Stimulated activated CD8-positive, alpha-beta memory T cell treated with anti-CD3 and anti-CD28 coated beads, Interleukin-15, amount 100 ng/mL, for 4 hours (primary cell): ENCODE results near the gene OAF.

Source experiments
- DNase-seq, 2 donors: peaks; one replicate each; pipeline ENCODE4 v3.0.0-alpha.2; 2020; ENCODE audit warnings: low read depth in 2 of 2

Gene OAF

DNA sequence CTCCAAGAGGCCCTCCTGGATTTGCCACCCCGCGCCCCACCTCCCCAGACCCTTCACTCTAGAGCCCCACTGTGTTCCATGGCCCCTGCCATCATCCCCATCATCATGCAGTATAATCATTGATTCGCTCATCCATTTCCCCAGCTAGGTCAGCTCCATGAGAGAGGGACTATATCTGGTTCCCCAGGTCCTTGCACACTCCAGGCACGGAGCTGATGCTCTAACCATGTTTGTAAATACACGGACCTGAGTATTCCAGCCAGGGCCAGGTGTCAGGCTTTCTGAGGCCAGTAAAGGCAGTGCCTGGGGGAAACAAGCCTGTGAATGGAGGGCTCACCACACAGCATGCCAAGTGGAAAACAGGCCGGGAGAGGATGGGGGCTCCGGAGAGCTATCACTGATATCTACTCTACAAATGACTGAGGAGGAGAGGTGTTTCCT lies 27.1 kb upstream of the OAF start:
- no peak for DNase-seq

DNA sequence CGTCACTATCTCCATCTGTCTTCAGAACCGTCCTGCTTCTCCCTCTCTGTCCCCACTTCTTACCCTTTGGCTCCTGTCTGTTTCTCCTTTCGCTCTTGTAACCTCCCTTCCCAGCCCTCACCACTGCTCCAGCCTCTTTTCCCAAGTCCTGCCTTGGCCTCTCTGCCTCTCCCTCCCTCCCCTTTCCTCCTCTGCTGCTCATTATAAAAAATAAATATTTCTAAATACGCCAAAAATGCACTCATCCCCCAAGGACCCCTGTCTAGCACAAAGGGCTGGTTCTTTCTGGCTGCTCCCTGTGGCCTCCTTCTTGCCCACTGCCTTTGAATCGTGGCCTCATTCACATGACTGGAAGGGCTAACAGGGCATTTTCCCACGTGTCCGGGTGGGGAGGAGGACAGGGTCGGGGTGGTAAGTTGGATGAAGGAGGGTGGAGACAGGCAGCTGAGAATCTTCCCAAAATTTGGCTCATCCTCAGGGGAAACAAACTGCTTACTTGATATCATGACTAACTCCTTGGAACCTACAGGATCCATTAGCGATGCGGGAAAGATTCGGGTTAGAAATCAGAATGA lies 26.4 kb upstream of the OAF start:
- no peak for DNase-seq

DNA sequence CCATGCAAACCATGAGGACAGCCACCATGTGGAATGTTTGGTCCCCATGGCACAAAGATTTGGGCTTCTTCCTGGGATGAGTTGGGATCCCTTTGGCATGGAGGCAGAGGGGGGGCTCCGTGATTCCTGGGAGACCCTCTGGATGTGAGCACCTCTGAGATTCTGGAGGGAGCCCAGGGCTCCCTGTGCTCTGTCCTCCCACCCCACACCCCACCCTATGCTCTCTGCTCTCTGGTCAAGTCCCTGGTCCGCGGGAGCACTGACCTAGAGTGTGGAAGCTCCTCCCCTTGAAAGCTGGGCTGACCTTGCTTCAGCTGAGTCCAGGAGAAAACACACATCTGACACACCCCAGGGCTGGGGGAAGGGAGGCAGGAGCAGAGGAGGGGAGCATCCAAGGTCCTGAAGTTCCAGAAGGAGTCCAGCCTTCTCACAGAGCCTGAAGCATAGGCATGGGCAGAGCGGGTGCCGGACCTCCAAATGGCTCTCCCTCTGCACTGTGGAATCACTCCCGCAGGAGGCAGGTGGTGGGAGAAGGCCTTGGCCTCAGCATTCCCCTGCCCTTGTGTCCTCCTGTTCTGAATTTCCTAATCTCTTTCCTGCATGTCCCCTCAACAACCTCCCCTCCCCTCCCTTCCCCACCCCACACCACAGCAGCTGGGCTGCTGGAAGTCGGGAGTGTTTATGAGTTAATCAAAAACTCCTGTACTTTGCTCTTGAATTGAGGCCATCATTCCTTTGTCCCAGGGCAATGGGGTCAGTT lies 25.7 kb upstream of the OAF start:
- DNase-seq, result no peak

DNA sequence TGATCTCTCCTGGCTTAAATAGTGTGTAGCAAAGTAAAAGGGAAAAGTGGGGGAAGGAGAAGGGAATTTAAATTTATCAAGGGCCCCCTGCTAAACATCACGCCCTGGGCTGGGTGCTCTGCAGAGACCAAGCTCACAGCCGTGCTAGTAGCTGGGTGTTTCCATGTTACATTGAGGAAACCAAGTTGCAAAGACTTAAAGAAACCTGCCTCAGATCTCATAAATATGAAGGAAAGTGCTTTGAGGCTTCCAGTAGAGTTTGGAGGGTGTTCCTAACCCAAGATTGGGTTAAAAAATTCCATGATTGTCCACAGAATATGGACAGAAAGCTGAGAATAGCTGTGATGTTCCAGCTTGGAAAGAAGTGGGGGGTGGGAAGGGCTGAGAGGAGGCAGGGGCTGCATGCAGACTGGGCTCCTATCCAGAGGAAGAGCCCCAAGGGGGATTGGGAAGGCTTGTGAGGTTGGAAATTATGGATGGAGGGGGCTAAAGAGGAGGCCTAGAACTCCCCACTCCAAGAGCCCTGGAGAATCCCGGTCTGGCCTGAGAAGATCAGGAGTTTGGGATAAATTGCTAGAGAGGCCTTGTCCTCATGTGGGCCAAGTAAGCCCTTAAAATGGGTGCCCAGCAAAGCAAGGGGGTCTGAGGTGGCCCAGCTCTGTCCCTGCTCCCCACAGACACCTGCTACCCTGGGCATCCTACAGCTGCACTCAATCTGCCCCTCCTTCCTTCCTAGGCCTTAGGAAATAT lies 25.0 kb upstream of the OAF start:
- no peak for DNase-seq

DNA sequence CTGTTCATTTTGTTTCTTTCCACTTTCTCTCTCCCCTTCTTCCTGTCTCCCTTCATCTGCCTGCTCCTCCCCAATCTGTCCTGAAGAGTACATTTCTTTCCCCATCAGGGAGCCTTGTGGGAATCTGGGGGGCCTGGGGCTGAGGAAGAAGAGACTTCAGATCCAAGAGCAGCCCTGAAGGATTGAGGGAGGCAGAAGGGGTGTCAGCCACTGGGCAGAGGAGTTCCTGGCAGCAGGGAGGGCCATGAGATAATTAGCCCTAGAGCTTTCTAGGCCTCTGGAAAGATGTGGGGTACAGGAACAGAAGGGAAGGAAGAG lies 24.4 kb upstream of the OAF start:
- no peak for DNase-seq

DNA sequence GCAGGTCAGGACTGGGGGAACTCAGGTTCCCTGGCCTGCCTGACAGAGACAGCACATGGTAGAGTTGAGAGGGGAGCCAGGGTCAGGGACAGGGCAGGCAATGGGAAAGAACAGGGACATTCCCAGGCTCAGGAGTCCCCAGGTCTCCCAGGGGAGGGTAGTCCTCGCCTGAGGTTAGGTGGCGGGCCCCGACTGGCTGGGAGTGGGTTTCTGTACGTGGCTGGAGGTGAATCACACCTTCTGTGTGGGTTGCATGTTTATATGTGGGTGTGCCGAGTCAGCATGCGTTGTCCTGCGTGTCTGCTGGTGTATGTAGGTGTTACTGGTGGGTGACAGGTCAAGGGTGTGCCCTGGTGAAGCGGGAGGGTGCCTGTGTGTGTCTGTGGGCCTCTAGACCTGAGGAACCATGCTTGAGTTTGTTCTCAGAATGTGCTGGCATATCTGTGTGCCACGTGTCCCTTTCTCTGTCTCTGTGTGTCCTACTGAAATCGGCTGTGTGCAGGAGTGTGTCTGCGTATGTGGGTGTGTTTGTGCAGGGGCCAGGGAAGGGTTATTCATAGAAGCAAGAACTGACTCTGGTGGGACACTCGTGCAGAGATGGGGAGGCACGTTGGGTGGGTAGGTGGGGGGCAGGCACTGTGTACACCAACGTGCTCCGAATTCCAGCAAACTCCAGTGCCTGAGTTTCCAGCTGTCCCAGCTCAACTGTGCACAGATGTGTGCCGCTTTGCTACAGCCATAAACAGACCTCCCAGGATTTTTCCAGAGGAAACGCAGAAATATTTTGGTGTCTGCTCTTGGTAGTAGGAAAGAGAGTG lies 23.8 kb upstream of the OAF start:
- DNase-seq, result no peak

DNA sequence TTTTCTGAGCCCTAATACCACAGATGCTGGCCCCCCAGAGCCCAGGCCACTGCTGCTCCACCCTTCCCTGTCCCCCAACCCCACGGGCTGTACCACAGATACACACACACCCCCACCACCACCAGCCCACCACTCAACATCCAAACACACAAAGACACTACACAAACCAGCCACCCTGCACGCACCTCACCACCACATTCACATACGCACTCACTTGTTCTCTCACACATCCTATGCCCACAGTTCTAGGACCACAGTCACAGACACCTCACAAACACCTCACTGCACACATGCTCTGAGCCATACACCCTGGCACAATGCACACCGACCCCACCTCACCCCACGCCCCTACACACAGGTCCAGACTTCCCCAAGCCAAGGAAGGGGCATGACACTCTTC lies 22.5 kb upstream of the OAF start:
- no peak for DNase-seq

DNA sequence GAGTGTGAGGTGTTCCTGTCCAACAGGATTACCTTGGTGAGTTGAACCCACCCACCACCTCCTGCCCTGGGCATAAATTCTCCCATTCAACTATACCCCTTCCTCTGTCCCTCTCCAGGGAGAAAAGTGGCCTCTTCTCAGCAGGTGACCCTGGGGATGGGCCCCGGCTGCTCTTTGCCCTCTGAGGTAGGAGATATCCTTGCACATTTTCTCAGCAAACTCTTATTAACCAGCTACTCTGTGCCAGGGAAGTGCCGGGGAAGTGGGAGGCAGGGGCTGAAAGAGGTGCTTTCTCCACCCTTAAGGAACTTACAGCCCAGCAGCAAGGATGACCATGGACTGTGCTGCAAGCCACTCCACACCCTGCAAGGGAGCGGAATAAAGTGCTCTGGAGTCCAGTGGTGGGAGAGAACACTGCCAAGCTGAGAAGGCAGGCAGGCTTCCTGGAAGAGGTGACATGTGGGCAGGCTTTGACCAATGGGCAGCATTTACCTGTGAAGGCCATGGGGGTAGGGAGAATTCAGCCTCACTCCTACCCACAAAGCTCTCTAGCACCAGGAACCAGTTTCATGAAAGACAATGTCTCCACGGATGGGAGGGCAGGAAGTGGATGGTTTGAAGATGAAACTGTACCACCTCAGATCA lies 21.9 kb upstream of the OAF start:
- no peak for DNase-seq

DNA sequence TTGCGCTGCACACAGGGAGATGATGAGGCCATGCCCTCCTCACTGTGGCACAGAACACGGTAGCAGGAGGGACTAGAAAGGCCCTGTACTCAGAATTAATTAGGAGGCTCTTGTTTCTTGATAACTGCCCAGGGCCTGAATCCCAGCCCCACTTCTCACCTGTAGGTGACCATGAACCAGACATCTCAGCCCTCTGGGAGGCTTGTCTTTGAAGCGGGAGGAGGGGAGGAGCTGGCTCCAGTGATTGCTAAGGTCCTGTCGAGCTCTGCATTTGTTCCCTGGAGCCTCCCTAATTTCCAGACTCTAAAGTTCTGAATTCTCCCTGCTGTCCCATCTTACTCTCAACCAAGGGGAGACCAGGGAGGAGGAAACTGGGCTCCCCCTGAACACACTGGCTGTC lies 19.8 kb upstream of the OAF start:
- no peak for DNase-seq

DNA sequence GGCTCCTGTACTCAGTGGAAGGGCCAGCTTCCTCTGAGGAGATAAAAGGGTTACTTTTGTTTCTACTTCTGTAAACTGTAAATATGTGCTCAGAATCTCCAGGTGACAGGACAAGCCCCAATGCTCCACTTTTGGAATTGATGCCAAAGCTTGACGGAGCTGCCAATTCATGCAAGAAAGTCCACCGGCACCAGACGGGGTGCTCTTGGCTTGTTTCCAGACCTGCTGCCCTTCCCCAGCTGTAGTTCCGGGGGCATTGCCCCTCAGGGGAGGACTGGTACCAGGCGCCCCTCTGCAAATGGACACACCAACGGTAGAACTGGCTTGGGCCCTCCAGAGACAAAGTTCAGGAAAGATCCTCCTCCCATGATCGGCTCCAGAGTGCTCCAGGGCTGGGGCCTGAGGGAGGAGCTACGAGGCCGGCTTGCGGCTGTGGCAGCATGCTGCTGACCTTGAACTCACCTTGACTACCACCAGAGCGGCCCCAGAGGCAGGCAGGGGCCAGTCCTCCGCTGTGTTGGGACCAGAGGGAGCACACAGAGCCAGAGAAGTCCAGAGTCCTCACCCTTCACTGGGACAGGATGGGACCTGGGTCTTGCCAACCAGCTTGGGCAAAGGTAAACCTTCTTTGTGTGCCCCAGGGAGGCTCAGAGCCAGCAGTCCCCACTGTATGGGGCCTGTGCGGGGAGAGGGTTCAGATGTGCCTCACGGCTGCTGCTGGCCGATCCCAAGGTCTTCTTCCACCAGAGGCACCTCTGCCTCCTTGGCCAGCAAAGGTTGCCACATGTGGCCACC lies 17.8 kb upstream of the OAF start:
- DNase-seq, result no peak

DNA sequence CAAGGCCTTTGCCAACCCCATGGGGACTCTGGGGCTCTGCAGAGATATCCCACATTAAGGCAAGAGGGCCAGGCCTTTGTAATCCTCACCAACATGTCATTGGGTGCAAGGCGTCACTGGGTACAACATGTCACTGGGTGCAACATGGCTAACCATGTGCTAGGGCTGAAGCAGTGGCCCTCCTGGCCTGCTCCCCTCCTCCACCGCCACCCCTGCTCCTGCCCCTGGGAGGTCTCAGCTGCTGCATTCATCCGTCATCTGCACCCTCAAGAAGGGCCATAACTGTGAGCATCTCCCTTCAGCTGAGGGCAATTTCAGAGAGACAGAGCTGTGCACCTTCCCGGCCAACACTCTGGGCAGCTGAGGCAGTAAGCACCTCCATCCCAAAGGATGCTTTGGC lies 16.7 kb upstream of the OAF start:
- DNase-seq, result no peak

DNA sequence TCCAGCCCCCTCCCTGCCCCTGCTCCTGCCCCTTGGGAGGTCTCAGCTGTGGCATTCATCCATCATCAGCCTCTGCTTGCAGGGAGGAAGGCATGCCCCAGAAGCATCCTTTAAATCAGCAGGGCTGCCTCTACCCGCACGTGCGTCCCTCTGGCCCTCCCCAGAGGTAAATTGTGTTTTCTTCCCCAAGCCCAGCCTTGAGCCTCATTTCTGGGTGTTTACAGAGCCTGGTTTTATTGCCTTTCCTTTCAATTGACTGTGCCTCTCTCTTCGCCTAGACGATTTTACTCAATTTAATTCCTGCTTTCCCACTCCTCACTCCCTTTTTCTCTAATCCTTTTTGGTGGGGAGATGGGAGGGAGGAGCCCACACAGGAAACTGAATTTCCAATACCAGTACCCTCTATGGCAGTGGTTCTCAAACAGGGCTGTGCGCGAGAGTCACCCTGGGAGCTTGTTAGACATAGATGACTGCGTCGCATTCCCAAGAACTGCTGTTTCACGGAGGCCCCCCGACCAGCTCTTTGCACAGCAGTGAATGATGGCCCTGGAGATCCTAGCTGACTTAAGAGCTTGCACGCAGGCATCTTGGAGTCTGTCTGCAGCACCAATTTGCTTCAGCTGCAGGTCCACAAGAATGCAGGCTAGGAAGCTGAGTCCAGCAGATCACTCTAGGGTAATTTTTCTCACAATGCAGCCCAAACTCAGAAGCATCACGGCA lies 15.1 kb upstream of the OAF start:
- DNase-seq, result no peak

DNA sequence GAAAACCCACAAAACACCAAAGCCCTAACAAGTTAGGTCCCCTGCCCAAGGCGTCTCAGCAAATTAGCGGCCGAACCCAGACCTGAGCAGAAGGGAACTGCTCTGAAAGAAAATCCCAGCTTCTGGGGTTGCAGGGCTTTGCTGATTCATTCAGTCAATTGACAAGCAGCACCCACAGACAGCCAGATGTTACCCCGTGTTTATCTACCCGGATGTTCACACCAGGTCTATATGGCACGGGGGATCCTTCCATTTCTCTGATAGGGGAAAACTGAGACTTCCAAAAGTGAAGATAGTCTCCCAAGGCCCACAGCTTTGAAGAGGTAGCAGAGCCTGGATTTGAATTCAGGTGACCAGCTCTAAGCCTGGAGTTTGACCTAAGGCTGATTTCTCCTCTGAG lies 14.0 kb upstream of the OAF start:
- no peak for DNase-seq

DNA sequence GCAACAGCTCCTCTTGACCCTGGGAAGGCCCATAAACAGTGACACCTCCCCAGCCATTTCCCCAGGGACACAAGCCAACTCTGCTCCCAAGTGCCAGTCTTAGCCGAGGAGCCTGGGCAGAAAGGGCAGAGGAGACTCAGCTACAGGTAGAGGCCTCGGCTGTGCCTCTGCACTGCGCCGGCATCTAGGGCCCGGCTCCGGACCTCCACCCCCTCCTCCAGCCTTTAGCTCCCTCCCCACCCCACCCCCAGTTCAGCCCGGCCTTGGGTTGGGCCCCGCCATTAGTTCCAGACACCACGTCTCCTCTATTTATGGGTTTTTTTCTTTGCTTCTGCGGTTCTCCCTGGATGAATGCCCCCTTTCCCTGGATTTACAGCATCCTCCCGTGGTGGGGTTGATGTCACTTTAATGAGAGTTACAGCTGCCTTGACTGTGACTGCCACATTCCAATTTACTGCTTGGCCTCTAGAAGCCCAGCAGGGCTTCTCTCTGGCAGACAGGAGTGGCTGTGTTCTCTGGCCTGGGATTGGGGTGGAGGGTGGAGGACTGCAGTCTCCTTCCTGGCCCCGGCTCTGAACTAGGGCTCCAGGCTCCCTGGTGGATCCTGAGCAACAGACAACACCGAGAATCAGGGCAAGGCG lies 13.5 kb upstream of the OAF start:
- no peak for DNase-seq

DNA sequence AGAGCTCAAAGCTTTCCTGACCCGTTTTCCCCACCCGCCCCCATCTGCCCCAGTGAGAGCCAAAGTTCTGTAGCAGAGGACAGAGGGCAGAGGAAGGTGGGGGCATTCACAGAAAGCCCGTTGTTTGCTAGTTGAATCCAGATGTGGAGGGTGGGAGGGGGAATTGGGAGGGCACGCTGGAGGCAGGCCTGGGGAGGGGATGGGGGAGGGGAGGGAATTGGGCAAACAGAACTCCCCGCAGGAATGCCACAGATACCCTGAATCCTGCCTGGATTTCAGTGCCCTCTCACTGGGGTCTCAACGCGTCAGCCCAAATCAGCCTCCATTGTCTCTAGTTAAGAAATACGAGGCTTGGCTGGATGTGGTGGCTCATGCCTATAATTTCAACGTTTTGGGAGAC lies 12.9 kb upstream of the OAF start:
- no peak for DNase-seq

DNA sequence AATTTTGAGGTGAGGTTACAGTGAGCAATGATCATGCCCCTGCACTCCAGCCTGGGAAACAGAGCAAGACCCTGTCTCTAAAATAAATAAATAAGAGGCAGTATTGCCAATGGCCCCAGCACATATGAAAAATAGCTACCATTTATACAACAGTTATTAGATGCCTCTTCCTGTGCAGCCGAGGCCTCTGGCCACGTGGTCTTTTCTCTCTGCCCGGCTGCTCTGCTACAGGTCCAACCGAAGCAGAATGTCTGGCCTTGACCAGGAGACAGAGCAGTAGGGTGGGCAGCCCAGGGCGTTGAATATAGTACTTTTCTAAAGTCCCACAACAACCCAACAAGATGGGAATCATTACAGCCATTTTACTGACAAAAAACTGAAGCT lies 12.4 kb upstream of the OAF start:
- no peak for DNase-seq

DNA sequence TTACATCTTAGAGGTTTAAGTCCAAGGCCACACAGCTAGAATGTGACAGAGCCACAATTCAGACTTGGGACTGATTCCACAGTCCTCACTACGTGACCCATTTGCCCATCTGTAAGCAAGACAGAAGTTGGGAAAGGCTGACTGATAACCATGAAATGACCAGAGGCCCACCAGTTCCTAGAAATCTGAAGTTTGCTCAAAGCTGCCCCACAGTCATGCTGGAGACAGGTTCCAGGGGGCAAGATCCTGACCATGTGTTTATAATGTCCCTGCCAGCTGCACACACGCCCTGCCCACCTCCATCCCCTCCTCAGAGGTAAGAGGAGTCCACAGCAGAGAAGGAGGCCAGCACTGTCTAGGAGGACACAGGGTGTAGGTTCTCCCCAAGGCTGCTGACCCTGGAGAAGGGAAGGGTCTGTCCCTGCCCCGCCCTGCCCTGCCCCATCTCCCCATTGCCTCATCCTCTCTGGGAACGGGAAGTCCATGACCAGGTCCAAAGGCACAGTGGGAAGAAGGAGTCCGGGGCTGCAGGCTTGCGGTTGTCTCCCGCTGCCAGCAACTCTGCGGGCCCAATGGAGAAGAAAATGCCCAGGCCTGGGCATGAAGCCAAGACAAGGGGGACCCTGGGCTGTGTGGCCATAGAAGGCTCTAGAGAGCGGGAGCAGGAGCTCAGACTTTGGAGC lies 11.9 kb upstream of the OAF start:
- no peak for DNase-seq

DNA sequence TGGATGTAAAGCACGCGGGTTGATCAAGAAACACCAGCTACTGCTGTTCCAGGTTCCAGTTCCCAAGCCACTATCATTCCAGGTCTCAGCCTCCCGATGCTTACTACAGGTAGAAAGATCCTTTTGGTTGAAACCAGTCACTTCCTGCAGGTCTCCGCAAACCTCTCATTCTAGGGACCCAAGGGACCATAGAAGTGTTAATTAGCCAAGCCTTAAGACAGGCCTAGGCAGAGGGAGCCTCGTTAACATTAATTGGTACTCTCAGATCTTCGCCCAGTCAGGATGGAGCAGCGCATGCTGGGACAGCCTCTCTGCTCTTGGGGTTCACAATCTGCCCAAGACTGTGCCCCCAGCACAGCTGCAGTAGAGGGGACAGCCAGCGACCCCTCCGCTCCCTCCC lies 11.2 kb upstream of the OAF start:
- DNase-seq, result no peak

DNA sequence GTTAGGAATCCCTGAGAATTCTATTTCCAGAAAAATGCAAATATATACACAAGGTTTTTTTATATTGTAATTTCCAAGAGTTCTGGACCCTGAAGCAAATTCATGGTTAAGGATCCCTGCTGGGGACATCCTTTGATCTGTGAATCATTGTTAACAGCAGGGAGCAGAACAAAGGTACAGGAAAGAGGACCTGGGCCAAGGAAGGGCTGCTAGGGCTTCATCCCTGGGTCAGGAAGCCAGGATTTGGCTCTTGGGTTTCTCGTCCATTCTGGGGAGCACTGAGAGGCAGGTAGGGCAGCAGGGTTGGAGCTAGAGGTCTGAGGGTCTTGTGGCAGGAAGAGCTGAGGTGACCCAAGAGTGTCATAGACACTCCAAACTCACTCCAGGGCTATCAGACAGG lies 10.2 kb upstream of the OAF start:
- DNase-seq, result no peak
